Nucleus accumbens (tissue), 56 donors: ENCODE data around the gene GALNT16.

Experiments used
- DNase-seq, 56 donors: peaks; one replicate each; lab custom pipeline; 2025; lab: John Stamatoyannopoulos, UW

The GALNT16 gene

DNA sequence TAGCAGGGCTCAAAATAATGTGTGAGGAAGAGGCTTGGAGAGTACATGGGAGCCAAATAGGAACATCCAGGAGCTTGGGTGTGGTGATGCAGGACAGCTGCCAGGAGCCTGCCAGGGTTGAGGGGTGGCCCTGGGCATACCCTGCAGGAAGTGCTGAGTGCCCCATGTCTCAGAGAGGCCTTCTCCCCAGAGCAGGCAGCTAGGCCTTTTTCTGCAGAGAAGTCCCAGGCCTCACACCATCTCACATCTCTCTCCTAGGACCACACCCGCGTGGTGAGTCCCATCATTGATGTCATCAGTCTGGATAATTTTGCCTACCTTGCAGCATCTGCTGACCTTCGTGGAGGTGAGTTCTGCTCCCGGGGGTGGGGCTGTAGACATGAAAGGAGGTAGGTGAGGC is 71.2 kb downstream of the GALNT16 start:
- no peak for DNase-seq

DNA sequence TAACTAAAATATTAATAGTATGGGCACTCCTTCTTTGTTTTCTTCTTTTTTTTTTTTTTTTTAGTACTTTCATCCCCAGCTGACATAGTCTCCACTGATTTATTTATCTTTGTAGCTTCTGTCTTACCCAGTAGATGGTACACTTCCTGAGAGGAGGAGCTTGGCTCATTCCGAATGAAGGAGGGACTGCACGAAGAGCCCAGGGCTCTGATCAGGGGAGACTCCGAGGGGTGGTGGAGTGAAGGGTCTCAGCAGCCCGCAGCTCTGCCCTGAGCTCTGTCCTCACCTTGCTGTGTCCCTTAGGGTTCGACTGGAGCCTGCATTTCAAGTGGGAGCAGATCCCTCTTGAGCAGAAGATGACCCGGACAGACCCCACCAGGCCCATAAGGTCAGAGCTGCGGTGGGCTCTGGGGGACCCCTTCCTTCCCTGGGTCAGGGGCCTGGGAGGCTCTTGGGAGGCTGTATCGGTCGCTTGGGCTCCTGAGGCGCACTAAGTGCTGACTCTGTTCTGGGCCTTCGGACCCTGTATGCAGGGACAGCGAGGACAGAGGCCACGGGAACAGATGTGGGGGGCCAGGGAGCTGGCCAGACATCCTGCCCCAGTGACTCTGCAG is 72.9 kb downstream of the GALNT16 start:
- DNase-seq = no peak

DNA sequence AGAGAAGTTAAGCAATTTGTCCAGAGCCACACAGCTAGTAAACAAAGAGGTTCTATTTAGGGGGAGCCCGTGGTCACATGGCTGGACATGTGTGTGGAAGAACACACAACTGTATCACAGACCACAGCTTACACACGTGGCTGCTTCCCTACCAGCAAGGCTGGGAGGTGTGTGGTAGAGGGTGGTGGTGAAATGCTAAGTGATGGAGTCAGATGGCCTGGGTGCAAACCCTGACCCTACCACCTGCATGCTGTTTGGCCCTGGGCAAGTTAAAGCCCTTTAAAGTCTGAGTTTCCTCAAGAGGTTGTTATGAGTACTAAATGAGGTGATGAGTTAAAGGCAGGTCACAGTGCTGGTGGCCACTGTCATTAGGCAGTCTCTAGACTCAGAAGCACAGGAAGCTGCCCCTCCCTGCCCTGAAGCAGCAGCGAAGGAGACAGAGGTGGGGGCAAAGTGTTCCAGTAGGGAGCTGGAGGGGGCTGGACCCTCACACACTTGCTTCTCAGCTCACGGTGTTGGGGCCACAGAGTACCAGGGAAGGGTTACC is 73.9 kb downstream of the GALNT16 start:
- DNase-seq = no peak

DNA sequence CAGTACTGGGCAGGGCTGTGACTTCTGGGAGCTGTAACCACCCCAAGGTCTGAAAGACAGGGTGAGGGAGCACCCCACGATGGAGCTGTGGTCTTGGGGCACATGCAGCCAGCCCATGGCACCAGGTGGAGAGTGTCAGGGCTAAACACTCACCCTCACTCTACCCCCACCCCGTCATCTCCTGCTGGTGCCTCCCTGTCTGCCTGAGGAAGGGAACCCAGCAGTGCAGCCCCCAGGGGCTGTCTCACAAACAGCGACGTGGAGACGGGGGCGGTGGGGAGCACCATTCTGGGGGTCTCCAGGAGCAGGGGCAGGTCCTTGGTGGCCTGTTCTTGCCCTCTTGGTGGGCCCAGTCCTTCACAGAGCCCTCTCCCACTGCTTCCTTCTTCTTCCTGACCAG is 74.6 kb downstream of the GALNT16 start:
- DNase-seq = no peak

DNA sequence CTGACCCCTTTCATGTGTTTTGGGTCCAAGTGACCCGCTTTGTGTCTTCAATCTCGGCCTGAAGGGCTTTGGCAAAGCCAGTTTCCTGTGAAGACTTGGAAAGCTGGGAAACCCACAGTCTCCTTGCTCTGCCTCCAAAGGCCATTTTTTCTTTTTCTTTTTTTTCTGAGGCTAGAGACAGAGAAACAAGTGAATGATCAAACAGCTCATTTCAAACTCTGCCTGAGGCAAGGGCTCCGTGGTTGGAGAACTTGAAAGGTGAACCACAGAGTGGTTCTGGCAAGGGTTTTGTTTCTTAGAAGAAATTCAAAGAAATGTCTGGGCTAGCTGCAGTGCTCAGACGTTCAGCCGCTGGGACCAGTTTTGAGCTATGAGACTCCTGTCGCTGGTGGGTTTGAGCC is 75.4 kb downstream of the GALNT16 start:
- peak in 6 of 56 donors; percentile 15 to 72 (median 44) for DNase-seq

DNA sequence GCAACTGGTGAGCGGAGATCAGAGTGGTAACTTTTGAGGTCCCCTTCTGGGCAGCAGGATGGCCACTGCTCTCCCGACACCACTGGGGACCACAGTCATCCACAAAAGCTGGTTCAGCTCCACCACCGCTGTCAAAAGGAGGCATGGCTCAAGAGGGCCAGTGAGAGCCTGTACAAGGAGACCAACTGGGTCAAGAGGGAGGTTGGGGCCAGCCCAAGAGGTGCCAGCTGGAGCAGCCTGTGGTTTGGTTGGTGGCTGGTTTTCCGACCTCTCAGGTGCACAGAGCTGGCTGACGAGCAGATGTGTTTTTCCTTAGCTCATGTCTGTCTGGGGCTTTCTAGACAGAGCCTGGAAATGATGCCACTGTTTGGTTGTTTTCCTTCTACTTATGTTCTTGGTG is 78.0 kb downstream of the GALNT16 start:
- no peak for DNase-seq

DNA sequence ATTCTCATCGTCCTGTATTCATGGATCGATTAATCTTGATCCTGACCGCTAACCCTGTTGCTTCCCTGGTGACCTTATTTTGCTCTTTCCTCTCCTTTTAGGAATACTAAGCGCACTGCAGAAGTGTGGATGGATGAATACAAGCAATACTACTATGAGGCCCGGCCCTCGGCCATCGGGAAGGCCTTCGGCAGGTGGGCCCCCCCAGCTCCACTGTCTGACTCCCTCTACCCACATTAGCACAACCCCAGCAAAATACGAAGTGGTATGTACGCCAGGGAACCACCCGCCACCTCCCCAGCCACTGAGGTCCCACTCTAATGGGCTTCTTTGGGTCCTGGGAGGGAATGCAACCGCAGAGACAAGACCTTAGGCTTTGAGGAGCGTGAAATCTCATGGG is 79.5 kb downstream of the GALNT16 start:
- DNase-seq = no peak

DNA sequence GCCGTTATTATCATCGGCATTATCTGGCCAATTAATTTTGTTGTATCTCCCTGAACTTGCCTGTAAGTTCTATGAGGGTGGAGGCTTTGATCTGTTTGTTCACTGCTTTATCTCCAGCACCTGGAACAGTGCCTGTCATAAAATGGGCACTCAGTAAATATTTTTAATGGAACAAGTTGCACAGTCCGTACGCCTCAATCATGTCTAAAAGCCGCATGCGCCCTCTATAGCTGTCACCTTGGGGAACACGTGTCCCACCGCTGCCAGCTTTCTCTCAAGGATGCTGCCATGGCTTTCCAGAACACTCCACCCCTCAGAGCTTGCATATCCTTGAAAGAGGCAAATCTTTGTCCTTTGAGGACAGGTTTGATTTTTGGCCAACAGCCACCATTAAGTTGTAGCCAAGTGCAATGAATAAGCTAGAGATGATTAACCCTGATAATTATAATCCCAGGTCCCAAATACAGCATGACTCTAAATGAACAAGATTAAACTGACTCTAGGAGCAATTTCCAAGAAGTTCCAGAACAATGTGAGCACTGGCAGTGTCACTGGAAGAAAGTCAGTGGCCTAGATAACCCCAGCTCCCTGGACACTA is 83.1 kb downstream of the GALNT16 start:
- DNase-seq = peak in 1 of 56 donors; percentile 10

DNA sequence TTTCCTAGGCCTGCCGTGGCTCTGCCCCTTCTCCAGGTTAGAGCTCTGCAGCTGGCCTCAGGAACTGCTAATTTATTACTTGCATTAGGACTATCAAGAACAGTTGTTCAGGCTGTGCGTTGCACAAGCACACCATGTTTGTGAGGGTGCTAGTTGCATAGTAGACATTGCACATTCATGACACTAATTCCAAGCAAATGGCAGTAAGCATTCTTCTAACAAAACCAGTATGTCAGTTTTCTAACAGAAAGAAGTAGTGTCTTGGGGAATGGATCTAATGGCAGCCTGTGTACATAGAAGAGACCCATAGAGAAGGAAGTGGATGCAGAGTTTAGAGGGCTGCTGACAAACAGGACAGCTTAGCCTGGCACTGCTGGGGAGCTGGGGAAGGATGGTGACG is 84.2 kb downstream of the GALNT16 start:
- no peak for DNase-seq

DNA sequence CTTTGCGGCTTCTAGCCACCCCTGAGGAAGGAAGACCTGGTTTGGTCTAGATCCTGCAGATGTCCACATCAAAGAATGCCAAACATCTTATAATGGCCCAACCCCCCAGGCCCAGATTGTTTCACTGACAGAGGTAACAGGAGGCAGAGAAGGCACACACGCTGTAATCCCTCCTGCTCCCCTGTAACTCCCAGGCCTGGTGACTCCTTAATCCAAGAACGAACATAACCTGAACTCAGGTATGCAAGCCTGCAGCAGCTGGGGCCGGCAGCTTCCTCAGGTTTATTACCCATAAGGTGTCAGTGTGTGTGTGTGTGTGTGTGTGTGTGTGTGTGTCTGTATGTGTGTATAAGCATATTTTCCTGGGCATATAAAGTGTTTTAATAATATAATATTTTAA is 85.4 kb downstream of the GALNT16 start:
- no peak for DNase-seq

DNA sequence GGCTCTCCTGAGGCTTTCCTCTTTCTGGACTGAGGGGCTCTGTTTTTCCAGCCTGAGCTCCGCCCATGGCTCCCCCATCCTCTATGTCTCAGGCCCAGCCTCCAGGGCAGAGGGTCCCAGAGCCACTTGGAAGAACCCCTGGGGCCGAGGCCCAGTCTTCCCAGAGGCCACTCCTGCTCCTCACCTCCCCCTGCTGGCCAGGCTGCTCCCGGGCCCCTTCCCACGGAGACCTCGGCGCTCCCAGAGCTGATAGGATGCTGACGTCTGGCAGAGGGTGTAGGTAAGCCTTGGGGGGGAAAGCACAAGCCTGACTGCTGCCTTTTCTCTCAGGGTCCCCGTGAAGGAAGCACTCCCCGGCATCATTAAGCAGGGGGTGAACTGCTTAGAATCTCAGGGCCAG is 86.8 kb downstream of the GALNT16 start:
- no peak for DNase-seq

DNA sequence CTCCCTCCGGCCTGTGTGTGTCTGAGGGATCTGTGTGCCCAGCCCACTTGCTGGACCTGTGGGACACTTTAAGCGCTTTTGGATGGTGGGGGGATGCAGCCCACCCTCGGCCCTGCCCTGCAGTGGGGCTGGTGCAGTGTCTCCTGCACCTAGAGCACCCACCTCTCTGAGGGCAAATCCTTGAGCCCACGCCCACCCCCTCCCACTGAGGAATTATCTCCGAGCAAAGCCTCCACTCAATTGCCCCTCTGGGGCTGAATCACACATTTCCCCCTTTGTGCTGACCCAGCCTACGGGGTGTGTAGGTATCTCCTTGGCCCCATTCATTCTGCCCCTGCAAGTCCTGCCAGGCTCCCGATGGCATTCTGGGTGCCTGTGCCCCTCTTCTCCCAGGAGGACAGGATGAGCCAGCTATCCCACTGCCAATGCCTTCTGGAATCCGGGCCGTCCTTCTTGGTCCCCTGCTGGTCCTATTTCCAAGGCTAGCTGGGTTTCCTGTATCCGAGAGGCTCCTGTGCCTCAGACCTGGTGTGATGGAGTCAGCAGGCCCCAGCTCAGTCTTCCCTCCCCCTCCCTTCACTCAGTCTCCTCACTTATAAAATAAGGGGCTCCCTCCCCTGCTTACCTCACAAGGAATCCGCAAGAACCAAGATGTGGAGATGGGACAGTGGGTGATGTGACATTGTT is 89.3 kb downstream of the GALNT16 start:
- DNase-seq = no peak

DNA sequence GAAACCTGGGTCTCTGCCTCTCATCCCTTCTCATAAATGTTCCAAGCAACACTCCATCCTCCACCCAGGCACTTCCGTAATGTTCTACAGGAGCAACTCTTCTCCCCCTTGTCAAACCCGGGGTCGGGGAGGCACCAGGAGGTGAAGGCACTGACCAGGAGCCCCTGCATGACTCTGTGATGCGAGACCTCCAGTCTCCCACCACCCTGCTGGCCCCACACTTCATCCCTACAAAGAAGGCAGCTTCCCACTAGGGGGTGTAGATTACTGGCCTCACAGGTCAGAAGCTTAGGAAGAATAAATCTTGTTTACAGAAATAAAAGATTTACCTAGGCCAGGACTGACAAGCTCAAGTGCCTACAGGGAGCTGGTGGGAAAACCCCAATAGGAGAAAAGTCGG is 90.9 kb downstream of the GALNT16 start:
- DNase-seq = no peak

DNA sequence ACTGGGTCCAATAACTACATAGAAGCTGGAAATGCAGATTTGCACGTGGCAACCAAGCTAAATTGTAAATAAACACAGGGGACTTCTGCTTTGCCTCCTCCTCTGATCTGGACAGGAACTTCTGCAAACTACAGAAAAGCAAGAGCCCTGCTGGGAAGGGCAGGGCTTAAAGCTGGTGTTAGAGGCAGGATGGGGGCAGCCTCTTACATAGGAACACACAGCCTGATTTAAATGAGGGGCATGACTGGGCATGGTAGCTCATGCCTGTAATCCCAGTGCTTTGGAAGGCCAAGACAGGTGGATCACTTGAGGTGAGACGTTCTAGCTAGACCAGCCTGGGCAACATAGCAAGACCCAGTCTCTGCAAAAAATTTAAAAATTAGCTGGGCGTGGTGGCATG is 91.4 kb downstream of the GALNT16 start:
- DNase-seq = no peak

DNA sequence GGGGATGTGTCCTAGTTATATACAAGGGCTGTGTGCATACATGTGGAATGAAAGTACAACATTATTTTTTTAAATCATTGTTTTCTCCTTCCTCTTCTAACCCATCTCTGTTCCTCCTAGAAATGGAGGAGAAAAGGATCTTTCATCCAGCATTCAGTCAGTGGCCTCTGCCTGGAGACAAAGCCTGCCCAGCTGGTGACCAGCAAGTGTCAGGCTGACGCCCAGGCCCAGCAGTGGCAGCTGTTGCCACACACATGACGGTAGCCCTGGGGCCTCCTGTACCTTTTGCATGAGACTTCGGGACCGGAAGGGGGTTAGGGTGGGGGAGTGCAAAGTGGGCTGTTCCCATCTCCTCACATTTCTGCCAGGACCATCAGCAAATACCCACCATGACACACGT is 92.0 kb downstream of the GALNT16 start:
- DNase-seq = no peak

DNA sequence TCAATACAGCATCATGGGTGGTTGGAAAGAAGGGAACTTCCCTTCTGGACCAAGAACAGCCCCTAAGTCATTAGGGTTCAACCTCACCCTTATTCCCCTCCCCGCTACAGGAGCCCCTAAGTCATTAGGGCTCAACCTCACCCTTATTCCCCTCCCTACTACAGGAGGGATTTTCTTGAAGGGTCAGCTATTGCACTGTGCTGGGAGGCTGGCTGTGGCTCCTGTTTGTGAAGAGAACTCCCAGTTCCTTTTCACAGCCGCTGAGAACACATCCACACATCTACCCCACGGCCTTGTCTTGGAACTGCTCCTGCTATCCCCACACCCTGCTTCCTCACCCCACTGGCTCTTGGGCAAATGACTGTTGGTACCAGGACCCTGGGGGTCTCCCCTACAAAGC is 93.2 kb downstream of the GALNT16 start:
- no peak for DNase-seq

DNA sequence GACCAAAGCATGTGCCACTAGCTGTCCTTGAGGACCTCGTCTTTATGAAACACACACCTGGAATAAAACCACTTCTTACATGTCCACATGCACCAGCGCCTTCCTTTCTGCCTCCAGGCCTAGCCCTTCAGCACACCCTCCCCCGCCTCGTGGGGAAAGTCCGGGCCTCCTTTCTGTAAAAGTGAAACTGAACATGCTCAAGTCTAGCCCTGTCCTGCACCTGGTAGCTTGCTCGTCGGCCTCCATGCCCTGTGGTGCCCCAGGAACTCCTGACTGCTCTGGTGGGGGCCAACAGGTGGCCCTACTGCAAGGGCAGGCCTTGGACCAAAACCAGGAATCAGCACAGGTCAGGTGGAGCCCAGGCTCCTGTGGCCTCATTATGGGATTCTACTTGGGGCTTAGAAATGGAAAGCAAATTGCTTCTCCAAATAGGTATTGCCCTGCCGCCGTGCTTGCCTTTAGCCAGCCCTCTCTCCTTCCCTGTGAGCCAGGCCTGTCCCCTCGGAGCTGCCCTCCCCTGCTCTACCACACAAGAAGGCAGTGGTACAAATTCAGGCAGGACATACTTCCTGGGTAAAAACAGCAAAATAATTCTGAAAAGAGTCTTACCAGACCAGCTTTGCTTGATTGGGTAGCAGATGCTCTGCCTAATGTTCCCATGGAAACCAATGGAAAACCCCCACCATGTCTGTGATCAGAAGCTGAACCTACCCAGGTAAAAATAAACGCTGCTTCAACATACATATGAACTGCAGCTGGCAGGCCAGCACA is 94.6 kb downstream of the GALNT16 start:
- DNase-seq = peak in 10 of 56 donors; percentile 10 to 38 (median 22)

DNA sequence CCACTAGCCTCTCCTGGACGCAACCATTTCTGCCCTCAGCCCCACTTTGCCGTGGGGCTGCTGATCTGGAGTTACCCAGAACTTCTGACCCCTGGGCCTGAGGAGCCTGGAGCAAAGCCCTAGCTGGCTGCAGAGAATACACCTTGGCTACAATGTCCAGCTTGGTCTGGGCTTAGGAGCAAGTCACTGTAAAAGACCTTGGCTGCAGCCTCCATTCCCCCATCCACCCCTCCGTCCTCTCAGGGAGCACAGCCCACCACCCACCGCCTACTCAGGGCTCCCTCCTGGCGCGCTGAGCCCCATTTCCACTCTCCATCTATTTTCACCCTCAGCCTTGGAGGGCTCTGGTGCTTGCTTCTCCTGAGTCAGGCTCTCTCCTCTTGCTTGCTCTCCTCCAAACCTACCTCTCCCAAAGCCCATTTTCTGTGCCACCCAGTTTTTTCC is 95.2 kb downstream of the GALNT16 start:
- peak in 1 of 56 donors; percentile 20 for DNase-seq

DNA sequence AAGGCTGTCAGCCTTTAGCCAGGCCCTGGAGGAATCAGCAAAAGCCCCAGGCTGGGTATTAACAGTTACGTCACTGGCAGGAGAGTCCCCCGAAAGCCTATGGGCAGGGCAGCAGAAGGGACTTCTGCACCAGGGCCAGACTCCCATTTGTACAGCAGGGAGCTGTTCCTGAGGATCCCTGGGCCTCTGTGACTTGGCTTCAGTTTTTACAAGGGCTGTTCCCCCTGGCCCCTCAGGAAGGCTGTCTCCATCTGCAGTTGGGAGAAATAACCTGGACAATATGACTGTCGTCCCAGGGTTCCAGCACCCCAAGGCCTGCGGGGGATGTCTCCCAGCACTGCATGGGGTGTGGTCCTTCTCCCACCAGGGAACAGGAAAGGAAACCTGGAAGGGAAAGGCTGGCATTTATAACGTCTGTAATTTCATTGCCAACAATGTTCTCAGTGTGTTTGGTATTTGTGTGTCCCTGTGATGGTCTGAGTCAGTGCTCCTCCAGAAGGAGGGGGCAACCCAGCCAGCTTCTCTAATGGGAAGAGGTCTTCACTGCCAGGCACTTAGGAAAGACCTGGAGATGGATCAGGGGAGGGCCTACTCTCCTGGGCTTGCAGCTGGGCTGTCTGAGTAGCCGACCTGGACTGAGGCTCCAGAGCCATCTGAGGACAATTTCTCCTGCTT is 95.8 kb downstream of the GALNT16 start:
- DNase-seq = peak in 1 of 56 donors; percentile 8

DNA sequence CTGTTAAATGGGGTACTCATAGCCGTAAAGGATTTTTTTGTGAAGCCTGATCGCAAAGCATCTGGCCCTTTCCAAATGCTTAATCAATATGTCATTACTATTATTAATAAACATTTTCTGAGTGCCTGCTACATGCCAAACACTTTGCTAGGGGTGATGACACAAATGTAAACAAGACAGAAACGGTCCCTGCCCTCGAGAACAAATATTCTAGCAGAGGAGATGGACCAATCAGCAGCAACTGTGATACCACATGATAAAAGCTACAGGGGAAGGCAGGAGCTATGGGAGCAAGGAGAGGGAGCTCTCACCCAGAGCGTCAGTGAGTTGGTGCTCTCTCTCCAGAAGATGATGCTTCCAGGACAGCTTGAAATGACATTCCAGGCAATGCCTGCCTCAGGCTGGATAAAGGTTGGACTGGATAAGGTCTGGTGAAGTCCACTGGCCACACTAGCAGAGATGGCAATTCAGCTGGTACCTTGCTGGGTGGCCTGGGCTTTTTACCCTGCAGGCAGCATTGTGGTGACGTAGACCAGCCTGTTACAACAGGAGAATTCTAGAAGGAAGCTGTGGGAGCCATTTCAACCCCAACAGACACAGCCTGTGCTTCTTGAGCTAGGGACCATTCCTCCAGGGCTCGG is 97.1 kb downstream of the GALNT16 start:
- DNase-seq = no peak
